MM.1S (cell line): Measurements from ENCODE around the gene DHPS.
A peak's percentile ranks its signal among the peaks of the same experiment; 100 is the strongest.

Experiments
- DNase-seq: peaks from one replicate; pipeline ENCODE4 v3.0.0-alpha.2; 2015
- H2AFZ ChIP-seq: fragments of 300-600 bp; sonication (generic); 2 replicates; pipeline ENCODE4 v1.6.0; 2016; ENCODE audit warnings: antibody characterized with exemption, low read length
- H3F3A ChIP-seq: fragments of 300-600 bp; sonication (generic); 2 replicates; pipeline ENCODE4 v1.6.1; 2016; ENCODE audit warnings: mild to moderate bottlenecking, antibody characterized with exemption, low read length, moderate library complexity, mixed read lengths; ENCODE audit not compliant: insufficient read depth
- H3K27ac ChIP-seq: fragments of 300-600 bp; sonication (generic); 2 replicates; pipeline ENCODE4 v1.5.1; 2016; ENCODE audit warnings: mild to moderate bottlenecking, low read length
- H3K27me3 ChIP-seq: fragments of 300-600 bp; sonication (generic); replicated peaks from 2 replicates; pipeline ENCODE4 v1.6.0; 2016; ENCODE audit warnings: low read length; ENCODE audit not compliant: insufficient read depth
- H3K36me3 ChIP-seq: fragments of 300-600 bp; sonication (generic); replicated peaks from 2 replicates; pipeline ENCODE4 v1.6.1; 2016; ENCODE audit warnings: mild to moderate bottlenecking, low read length, mixed read lengths; ENCODE audit not compliant: insufficient read depth
- H3K4me1 ChIP-seq: fragments of 300-600 bp; sonication (generic); 2 replicates; pipeline ENCODE4 v1.6.1; 2016; ENCODE audit warnings: low read length, mixed read lengths
- H3K4me2 ChIP-seq: fragments of 300-600 bp; sonication (generic); 2 replicates; pipeline ENCODE4 v1.6.0; 2016; ENCODE audit warnings: low read depth, low read length
- H3K4me3 ChIP-seq: fragments of 300-600 bp; sonication (generic); 2 replicates; pipeline ENCODE4 v1.5.1; 2016; ENCODE audit warnings: low read length, mixed read lengths
- H3K79me2 ChIP-seq: fragments of 300-600 bp; sonication (generic); 2 replicates; pipeline ENCODE4 v1.6.1; 2016; ENCODE audit warnings: mixed run types, low read length, mixed read lengths
- H3K9ac ChIP-seq: fragments of 300-600 bp; sonication (generic); 2 replicates; pipeline ENCODE4 v1.6.1; 2016; ENCODE audit warnings: low read length, mixed read lengths
- H3K9me2 ChIP-seq: fragments of 300-600 bp; sonication (generic); replicated peaks from 2 replicates; pipeline ENCODE4 v1.6.1; 2016; ENCODE audit warnings: mild to moderate bottlenecking, low read length, mixed read lengths; ENCODE audit not compliant: insufficient read depth
- H3K9me3 ChIP-seq: fragments of 300-600 bp; sonication (generic); replicated peaks from 2 replicates; pipeline ENCODE4 v1.6.1; 2016; ENCODE audit warnings: mild to moderate bottlenecking, low read length, mixed read lengths; ENCODE audit not compliant: insufficient read depth
- H4K20me1 ChIP-seq: fragments of 300-600 bp; sonication (generic); 2 replicates; pipeline ENCODE4 v1.6.1; 2016; ENCODE audit warnings: mild to moderate bottlenecking, low read length, moderate library complexity, mixed read lengths; ENCODE audit not compliant: insufficient read depth
- CTCF ChIP-seq: fragments of 300-600 bp; sonication (generic); IDR thresholded peaks from 2 replicates; pipeline ENCODE4 v1.5.1; 2016; ENCODE audit warnings: antibody characterized with exemption, low read length, mixed read lengths
- EZH2 ChIP-seq: fragments of 300-600 bp; sonication (generic); optimal IDR thresholded peaks from 2 replicates; pipeline ENCODE3; 2017; ENCODE audit warnings: low read depth, mild to moderate bottlenecking, antibody characterized with exemption, low read length, mixed read lengths
- EZH2phosphoT487 ChIP-seq: fragments of 300-600 bp; sonication (generic); IDR thresholded peaks from 2 replicates; pipeline ENCODE4 v1.6.1; 2018; ENCODE audit warnings: antibody characterized with exemption, low read length

DHPS gene

GRCh38 chr19:12642506-12642905, 39.2 kb downstream of the DHPS start:
- Histone ChIP-seq H4K20me1 (no peaks in the 10 kb centered on the region), H3K9ac (no peak overlapping the region), H2AFZ (no peak overlapping the region), H3K4me2 (no peak overlapping the region), H3F3A (no peaks in the 10 kb centered on the region), H3K27ac (no peak overlapping the region), H3K9me3 (no peaks in the 10 kb centered on the region), H3K36me3 (no peaks in the 10 kb centered on the region), H3K79me2 (no peaks in the 10 kb centered on the region), H3K9me2 (no peaks in the 10 kb centered on the region), H3K4me3 (no peak overlapping the region), H3K4me1 (no peaks in the 10 kb centered on the region), H3K27me3 (no peaks in the 10 kb centered on the region)
- no peak for DNase-seq
- no peak for TF ChIP-seq EZH2phosphoT487
- no peak for TF ChIP-seq EZH2
- no peak for TF ChIP-seq CTCF

- Histone ChIP-seq H2AFZ (no peak overlapping the region), H3K9me3 (no peaks in the 10 kb centered on the region), H3K9ac (no peak overlapping the region), H4K20me1 (no peaks in the 10 kb centered on the region), H3K4me1 (no peaks in the 10 kb centered on the region), H3F3A (no peaks in the 10 kb centered on the region; the same call in 1 of the 2 replicates), H3K27ac (no peak overlapping the region), H3K9me2 (no peaks in the 10 kb centered on the region), H3K4me3 (no peak overlapping the region), H3K36me3 (no peaks in the 10 kb centered on the region), H3K79me2 (no peaks in the 10 kb centered on the region), H3K27me3 (no peaks in the 10 kb centered on the region), H3K4me2 (no peak overlapping the region)
- no peak for TF ChIP-seq EZH2phosphoT487
- TF ChIP-seq EZH2, result no peak
- no peak for TF ChIP-seq CTCF
- DNase-seq, result no peak
Observed at GRCh38 chr19:12641456-12641855, 40.2 kb downstream of the DHPS start.

- Histone ChIP-seq H3K27ac (no peak overlapping the region), H3K9me2 (no peaks in the 10 kb centered on the region), H3K4me2 (peak overlapping the region; percentile 50), H3K27me3 (no peaks in the 10 kb centered on the region), H3K4me3 (peak overlapping the region; percentile 33; the same call in 1 of the 2 replicates), H3K79me2 (no peaks in the 10 kb centered on the region), H3K4me1 (no peaks in the 10 kb centered on the region), H3K9me3 (no peaks in the 10 kb centered on the region), H3F3A (no peaks in the 10 kb centered on the region; the same call in 1 of the 2 replicates), H3K9ac (0 out of 2 replicates have a peak overlapping the region, but pooled peaks have one; percentile 13), H2AFZ (peak overlapping the region; percentile 32), H4K20me1 (no peaks in the 10 kb centered on the region), H3K36me3 (no peaks in the 10 kb centered on the region)
- DNase-seq, result peak; percentile 75
- no peak for TF ChIP-seq EZH2phosphoT487
- no peak for TF ChIP-seq EZH2
- TF ChIP-seq CTCF, result peak; percentile 82
Observed at GRCh38 chr19:12639901-12640613, 41.6 kb downstream of the DHPS start.
